Prostate gland (tissue), 2 donors: ENCODE data around the gene STARD10.

Experiments used
- POLR2A ChIP-seq: fragments of 450-650 bp; IDR thresholded peaks from one replicate; pipeline ENCODE4 v1.6.1; 2016; ENCODE audit warnings: antibody characterized with exemption, mild to moderate bottlenecking
- TF ChIP-seq, protein P1 (sequence below), 4 experiments: fragments of 200-600 bp in 2 of 4; fragments of 450-650 bp in 2 of 4; sonication (generic) in 2 of 4; IDR thresholded peaks; 1 replicate in 3 of 4; 2 replicates in 1 of 4; pipeline ENCODE4 v1.5.1; 2016 to 2019; ENCODE audit warnings: antibody characterized with exemption in 4 of 4, mild to moderate bottlenecking in 2 of 4, moderate library complexity in 2 of 4

DNA sequence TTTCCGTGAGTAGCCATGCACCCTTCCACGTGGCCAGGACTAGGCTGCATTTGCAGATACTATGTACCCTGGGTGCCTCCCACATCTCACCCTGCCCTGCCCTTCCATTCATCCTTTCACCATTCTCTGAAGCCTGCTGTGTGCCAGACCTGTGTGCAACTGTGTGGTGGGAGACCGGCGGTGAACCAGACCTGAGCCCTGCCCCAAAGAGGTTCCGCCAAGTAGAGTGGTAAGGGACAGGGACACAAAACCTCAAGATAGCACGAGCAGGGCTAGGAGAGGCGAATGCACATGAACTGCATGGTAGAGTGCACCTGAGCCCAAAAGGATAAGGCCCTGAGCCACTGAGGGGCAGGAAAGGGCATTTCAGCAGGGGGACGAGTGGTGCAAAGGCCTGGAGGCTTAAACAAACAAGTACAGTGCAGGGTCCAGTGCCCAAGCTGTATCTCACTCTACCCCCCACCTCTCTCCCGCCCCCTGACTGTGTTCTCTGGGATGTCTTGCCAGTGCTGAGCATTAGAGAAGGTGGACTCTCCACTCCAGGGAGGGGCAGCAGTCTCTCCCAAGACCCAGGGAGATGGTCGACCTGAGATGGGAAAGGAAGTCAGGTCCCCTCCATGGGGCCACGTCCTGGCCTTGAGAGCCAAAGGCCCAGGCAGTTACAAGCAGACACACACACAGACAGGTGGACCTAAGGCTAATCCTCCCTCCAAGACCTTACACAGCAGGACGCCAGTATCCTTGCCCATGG, 27.5 kb downstream of the STARD10 start:
- TF ChIP-seq, protein P1, sequence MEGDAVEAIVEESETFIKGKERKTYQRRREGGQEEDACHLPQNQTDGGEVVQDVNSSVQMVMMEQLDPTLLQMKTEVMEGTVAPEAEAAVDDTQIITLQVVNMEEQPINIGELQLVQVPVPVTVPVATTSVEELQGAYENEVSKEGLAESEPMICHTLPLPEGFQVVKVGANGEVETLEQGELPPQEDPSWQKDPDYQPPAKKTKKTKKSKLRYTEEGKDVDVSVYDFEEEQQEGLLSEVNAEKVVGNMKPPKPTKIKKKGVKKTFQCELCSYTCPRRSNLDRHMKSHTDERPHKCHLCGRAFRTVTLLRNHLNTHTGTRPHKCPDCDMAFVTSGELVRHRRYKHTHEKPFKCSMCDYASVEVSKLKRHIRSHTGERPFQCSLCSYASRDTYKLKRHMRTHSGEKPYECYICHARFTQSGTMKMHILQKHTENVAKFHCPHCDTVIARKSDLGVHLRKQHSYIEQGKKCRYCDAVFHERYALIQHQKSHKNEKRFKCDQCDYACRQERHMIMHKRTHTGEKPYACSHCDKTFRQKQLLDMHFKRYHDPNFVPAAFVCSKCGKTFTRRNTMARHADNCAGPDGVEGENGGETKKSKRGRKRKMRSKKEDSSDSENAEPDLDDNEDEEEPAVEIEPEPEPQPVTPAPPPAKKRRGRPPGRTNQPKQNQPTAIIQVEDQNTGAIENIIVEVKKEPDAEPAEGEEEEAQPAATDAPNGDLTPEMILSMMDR (IDR thresholded peaks at IDR 0.05) = no peak
- TF ChIP-seq POLR2A = no peak
